ENCODE data around the gene KAT8. TPM values are rescaled to one million over a fixed set of nuclear protein-coding genes. Genes with fewer than 3 reads are reported as not detected.
A peak's percentile ranks its signal among the peaks of the same experiment; 100 is the strongest.

The KAT8 gene
- total RNA-seq, 6 donors from 2014 or later, result 73.9 to 144 (median 83.6) TPM

DNA sequence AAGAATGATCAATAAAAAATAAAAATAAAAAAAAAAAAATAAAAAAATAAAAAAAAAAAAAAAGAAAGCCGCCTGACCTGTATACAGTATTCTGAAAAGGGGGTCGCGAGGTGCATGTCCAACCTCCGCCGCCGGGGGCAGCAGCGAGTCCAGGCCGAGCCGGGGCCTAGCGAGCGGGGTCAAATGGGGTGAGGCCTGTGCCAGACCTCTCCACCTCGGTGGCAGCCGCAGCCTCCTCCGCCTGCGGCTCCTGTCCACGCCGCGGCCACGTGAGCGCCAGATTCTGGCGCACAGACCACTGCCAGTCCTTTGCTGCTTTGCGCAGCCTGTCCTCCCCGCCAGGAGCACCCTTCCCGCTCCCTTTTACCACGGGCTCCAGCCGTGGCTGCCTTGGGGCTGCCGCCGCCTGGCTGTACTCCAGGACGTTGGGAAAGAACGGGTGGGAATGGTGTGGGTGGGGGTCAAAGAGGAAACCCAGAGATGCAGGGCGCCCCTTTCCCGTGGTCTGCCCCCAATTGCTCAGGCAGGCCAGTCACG, 11.7 kb upstream of the KAT8 start:
- peak; percentile 92 to 98 for DNase-seq
- ATAC-seq (ENCODE audit: low FRiP score in 2 of 2), result peak; percentile 93
- H3K27ac ChIP-seq, result peak overlapping the region in 3 of 4 donors; percentile 60 to 74 (median 69)
- H3K4me3 ChIP-seq, result peak overlapping the region in 3 of 4 donors; percentile 5 to 38 (median 23)
- H3K27me3 ChIP-seq, result no peaks in the 10 kb centered on the region
- peaks cover 3 to 16% (median 11%) of the 10 kb centered on the region in 4 donors for H3K36me3 ChIP-seq
- WGBS, 2 donors, result 8 to 11% methylated on average over 30 to 33 of the region's 33 CpGs
- peaks cover 15 to 27% (median 18%) of the 10 kb centered on the region in 4 donors for H3K4me1 ChIP-seq
- no peak for TF ChIP-seq EP300 (IDR thresholded peaks at IDR 0.05)
- TF ChIP-seq POLR2A (IDR thresholded peaks at IDR 0.05), result peak in 1 of 4 donors; percentile 28
- TF ChIP-seq, protein P1, sequence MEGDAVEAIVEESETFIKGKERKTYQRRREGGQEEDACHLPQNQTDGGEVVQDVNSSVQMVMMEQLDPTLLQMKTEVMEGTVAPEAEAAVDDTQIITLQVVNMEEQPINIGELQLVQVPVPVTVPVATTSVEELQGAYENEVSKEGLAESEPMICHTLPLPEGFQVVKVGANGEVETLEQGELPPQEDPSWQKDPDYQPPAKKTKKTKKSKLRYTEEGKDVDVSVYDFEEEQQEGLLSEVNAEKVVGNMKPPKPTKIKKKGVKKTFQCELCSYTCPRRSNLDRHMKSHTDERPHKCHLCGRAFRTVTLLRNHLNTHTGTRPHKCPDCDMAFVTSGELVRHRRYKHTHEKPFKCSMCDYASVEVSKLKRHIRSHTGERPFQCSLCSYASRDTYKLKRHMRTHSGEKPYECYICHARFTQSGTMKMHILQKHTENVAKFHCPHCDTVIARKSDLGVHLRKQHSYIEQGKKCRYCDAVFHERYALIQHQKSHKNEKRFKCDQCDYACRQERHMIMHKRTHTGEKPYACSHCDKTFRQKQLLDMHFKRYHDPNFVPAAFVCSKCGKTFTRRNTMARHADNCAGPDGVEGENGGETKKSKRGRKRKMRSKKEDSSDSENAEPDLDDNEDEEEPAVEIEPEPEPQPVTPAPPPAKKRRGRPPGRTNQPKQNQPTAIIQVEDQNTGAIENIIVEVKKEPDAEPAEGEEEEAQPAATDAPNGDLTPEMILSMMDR (IDR thresholded peaks at IDR 0.05), result peak; percentile 74 to 90 (median 85)
- peak; percentile 42 to 49 for TF ChIP-seq POLR2AphosphoS5 (IDR thresholded peaks at IDR 0.05)
- H3K9me3 ChIP-seq, result no peaks in the 10 kb centered on the region

DNA sequence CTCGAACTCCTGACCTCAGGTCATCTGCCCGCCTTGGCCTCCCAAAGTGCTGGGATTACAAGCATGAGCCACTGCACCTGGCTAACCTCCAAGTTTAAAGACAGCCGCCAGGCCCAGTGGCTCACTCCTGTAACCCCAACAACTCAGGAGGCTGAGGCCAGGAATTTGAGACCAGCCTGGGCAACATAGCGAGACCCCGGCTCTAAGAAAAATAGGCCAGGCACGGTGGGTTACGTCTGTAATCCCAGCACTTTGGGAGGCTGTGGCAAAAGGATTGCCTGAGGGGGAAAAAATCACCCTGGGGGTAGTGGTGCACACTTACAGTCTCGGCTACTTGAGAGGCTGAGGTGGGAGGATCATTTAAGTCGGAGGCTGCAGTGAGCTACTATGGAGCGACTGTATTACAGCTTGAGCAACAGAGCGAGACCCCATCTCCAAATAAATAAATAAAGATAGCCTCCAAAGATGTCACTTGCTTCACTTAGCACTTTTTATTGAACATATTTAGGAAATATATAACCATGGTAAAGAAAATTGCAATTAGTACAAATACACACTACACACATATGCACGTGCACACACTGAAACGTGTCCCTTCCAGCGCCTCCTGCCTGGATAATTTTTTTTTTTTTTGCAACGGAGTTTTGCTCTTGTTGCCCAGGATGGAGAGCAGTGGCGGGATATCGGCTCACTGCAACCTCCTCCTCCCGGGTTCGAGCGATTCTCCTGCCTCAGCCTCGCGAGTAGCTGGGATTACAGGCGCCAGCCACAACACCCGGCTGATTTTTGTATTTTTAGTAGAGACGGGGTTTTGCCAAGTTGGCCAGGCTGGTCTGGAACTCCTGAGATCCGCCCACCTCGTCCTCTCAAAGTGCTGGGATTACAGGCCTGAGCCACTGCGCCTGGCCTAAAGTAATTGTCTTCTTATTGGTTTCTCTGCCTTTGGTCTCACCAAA, 10.7 kb upstream of the KAT8 start:
- whole genome bisulfite sequencing, 2 donors, result 95% methylated on average over 27 to 28 of the region's 28 CpGs
- DNase-seq (no peak), ATAC-seq (ENCODE audit: low FRiP score in 2 of 2) (no peak)
- peaks cover 15 to 27% (median 18%) of the 10 kb centered on the region in 4 donors for H3K4me1 ChIP-seq
- no peaks in the 10 kb centered on the region for H3K27me3 ChIP-seq
- H3K27ac ChIP-seq, result no peak overlapping the region
- H3K9me3 ChIP-seq, result no peaks in the 10 kb centered on the region
- H3K4me3 ChIP-seq, result no peak overlapping the region
- H3K36me3 ChIP-seq, result peaks cover 7 to 27% (median 21%) of the 10 kb centered on the region in 4 donors
- TF ChIP-seq, protein P1 (IDR thresholded peaks at IDR 0.05), result no peak
- TF ChIP-seq EP300 (IDR thresholded peaks at IDR 0.05) (no peak), POLR2A (IDR thresholded peaks at IDR 0.05) (no peak), POLR2AphosphoS5 (IDR thresholded peaks at IDR 0.05) (no peak)

DNA sequence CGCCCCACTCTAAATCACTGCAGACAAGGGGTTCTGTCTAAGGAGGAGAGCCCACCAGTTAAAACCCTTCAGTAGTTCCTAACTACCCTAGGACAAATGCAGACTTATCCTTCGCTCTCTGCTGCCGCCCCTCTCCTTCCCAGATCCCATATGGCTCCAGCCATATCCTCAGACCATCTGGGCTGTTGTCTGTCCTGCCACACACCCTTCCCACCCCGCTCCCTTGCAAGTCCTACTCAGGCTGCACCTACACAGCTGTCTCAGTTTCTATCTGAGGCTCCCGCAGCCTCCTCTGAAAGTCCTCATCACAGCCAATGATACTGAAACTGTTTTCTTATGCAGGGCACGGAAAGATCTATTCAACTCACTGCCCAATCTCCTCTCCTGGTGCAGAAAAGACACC, 10.0 kb upstream of the KAT8 start:
- H3K36me3 ChIP-seq, result peaks cover 11 to 33% (median 28%) of the 10 kb centered on the region in 4 donors
- peak overlapping the region in 2 of 4 donors; percentile 91 to 93 for H3K27ac ChIP-seq
- H3K4me3 ChIP-seq, result no peak overlapping the region
- ATAC-seq (ENCODE audit: low FRiP score in 2 of 2) (no peak), DNase-seq (no peak)
- WGBS, 2 donors, result 90 to 99% methylated on average over 6 of the region's 6 CpGs
- H3K4me1 ChIP-seq, result peaks cover 15 to 30% (median 18%) of the 10 kb centered on the region in 4 donors
- TF ChIP-seq, protein P1 (IDR thresholded peaks at IDR 0.05), result no peak
- TF ChIP-seq EP300 (IDR thresholded peaks at IDR 0.05), result no peak
- TF ChIP-seq POLR2A (IDR thresholded peaks at IDR 0.05), result no peak
- no peak for TF ChIP-seq POLR2AphosphoS5 (IDR thresholded peaks at IDR 0.05)
- no peaks in the 10 kb centered on the region for H3K27me3 ChIP-seq
- no peaks in the 10 kb centered on the region for H3K9me3 ChIP-seq

DNA sequence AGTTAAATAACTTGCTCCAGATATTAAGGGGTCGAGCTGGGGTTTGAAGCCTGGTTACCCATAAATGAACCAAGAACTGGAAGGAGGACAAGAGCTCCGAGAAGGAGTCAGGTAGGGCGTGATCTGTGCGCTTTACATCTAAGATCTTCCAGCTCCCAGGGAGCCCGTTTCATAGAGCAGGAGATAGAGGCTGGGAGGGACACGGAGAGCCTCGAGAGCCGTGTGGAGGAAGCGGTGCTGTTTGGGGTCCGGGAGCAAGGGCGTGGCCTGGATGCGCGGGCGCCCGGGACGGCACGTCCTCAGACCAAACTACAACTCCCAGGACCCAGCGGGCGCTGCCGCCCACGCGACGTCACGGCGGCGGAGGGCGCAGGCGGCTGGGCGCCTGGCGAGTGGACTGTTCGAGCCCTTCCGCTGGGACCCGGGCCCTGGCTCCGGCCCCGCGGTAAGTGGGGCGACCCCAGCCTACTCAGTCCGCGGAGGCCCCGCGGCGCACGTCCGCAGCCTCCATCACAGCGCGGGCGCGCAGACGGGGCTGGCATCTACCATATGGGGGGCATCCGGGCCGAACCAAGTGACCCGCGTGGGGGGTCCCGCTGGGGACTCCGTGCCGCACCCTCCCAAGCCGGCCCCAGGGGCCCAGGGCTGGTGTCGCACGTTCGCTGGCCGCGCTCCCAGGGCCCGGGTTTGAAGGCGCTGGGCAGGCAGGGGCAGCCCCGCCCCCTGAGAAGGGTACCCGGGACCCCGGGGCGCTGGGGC, 9.2 kb upstream of the KAT8 start, which contains the start of gene BCKDK:
Gene BCKDK (plus strand): TSS at position 352 of the 759 bp plus-strand sequence. CDS start 838 bp downstream, outside the sequence.
- peaks cover 11 to 39% (median 30%) of the 10 kb centered on the region in 4 donors for H3K36me3 ChIP-seq
- DNase-seq (peak; percentile 78 to 96), ATAC-seq (ENCODE audit: low FRiP score in 2 of 2) (peak in 1 of 2 donors; percentile 92)
- H3K27ac ChIP-seq, result peak within 1 kb of the TSS; percentile 78 to 93 (median 89)
- H3K27me3 ChIP-seq, result no peaks in the 10 kb centered on the region
- WGBS, 2 donors, result 10 to 29% methylated on average over 8 to 23 of the region's 68 CpGs
- TF ChIP-seq, protein P1 (IDR thresholded peaks at IDR 0.05), result no peak
- TF ChIP-seq POLR2AphosphoS5 (IDR thresholded peaks at IDR 0.05), result peak; percentile 47 to 78
- TF ChIP-seq POLR2A (IDR thresholded peaks at IDR 0.05), result peak in 2 of 4 donors; percentile 12 to 79
- no peak for TF ChIP-seq EP300 (IDR thresholded peaks at IDR 0.05)
- peak within 1 kb of the TSS; percentile 68 to 97 (median 78) for H3K4me3 ChIP-seq
- peaks cover 15 to 37% (median 19%) of the 10 kb centered on the region in 4 donors for H3K4me1 ChIP-seq
- no peaks in the 10 kb centered on the region for H3K9me3 ChIP-seq

Data from upper lobe of left lung (tissue), 6 donors.